Breast epithelium (tissue), 3 donors: ENCODE results near the gene TRIM54.

ENCODE experiments used
- CTCF ChIP-seq, 3 donors: fragments of 450-650 bp; IDR thresholded peaks; one replicate each; pipeline ENCODE4 v1.5.1; 2016 to 2017; ENCODE audit warnings: antibody characterized with exemption in 3 of 3, mild to moderate bottlenecking in 3 of 3, moderate library complexity in 3 of 3
- POLR2A ChIP-seq: fragments of 450-650 bp; IDR thresholded peaks from one replicate; pipeline ENCODE4 v1.6.1; 2016; ENCODE audit warnings: antibody characterized with exemption, mild to moderate bottlenecking, moderate library complexity
- POLR2AphosphoS5 ChIP-seq, 3 donors: sonication (generic); formaldehyde crosslinking; IDR thresholded peaks; one replicate each; pipeline ENCODE4 v1.6.1; 2017; ENCODE audit warnings: antibody characterized with exemption in 3 of 3

- TF ChIP-seq POLR2A (no peak), POLR2AphosphoS5 (IDR thresholded peaks at IDR 0.05) (no peak), CTCF (IDR thresholded peaks at IDR 0.05) (no peak)
Measured at GRCh38 chr2:27240406-27240805, 41.8 kb upstream of the TRIM54 start.
